H1 (cell line): ENCODE results near the gene BTNL3. TPM values are rescaled to one million over a fixed set of nuclear protein-coding genes. Genes with fewer than 3 reads are reported as not detected.

Experiments used
- CTCF ChIA-PET: fragments of 300-600 bp; sonication (Branson Sonifier 250); formaldehyde crosslinking; loops from one replicate; lab custom pipeline; 2021; ENCODE audit not compliant: partially characterized antibody; lab: Charles Lee
- POLR2A ChIA-PET: fragments of 300-600 bp; sonication (Branson Sonifier 250); formaldehyde crosslinking; loops from one replicate; lab custom pipeline; 2021; ENCODE audit warnings: inconsistent platforms; ENCODE audit not compliant: partially characterized antibody; lab: Charles Lee
- DNase-seq, 2 experiments: peaks; one replicate each; pipeline versions ENCODE4 v3.0.0 to v3.0.0-alpha.2; 2010 to 2022; ENCODE audit warnings: low spot score in 2 of 2, low read depth in 1 of 2, mixed read lengths in 1 of 2
- FAIRE-seq: peaks from 2 replicates; lab custom pipeline; 2011; peaks lifted over from hg19 to GRCh38; lab: Jason Lieb, UNC
- H2AFZ ChIP-seq: 2 replicates; pipeline ENCODE4 v1.8.1; 2012; ENCODE audit warnings: low read length, inconsistent platforms
- H2AK5ac ChIP-seq: 2 replicates; pipeline ENCODE4 v1.6.1; 2013; ENCODE audit warnings: low read depth, low read length
- H2BK120ac ChIP-seq: replicated peaks from 2 replicates; pipeline ENCODE3; 2013; ENCODE audit warnings: low read depth, low read length, inconsistent platforms
- H2BK12ac ChIP-seq: 2 replicates; pipeline ENCODE4 v1.6.1; 2013; ENCODE audit warnings: low read depth, low read length
- H2BK15ac ChIP-seq: 2 replicates; pipeline ENCODE4 v1.6.1; 2013; ENCODE audit warnings: low read length
- H2BK20ac ChIP-seq: 2 replicates; pipeline ENCODE4 v1.6.1; 2013; ENCODE audit warnings: low read length
- H2BK5ac ChIP-seq: 2 replicates; pipeline ENCODE4 v1.6.1; 2013; ENCODE audit warnings: low read depth, low read length
- H3K14ac ChIP-seq: 2 replicates; pipeline ENCODE4 v1.6.1; 2013; ENCODE audit warnings: inconsistent platforms; ENCODE audit not compliant: insufficient read length
- H3K18ac ChIP-seq: 2 replicates; pipeline ENCODE4 v1.6.1; 2013; ENCODE audit warnings: low read length; ENCODE audit errors: extremely low read depth
- H3K23ac ChIP-seq: 2 replicates; pipeline ENCODE4 v1.6.1; 2013; ENCODE audit warnings: inconsistent platforms; ENCODE audit not compliant: insufficient read length
- H3K23me2 ChIP-seq: 2 replicates; pipeline ENCODE4 v1.6.1; 2013; ENCODE audit warnings: low read depth, low read length
- H3K27ac ChIP-seq: 2 replicates; pipeline ENCODE4 v1.6.1; 2011; ENCODE audit warnings: low read depth, low read length, inconsistent platforms
- H3K27me3 ChIP-seq, 4 experiments: replicated peaks in 1 of 4; 1 replicate in 1 of 4; 2 replicates in 3 of 4; pipeline versions ENCODE4 v1.6.1 to v1.8.1; 2011 to 2013; ENCODE audit warnings: low read length in 3 of 4, mild to moderate bottlenecking in 3 of 4, inconsistent platforms in 2 of 4, mixed read lengths in 2 of 4, moderate library complexity in 1 of 4; ENCODE audit not compliant: control insufficient read depth in 3 of 4, insufficient read depth in 3 of 4; ENCODE audit errors: extremely low read depth in 1 of 4
- H3K36me3 ChIP-seq, 4 experiments: 2 replicates each; pipeline versions ENCODE4 v1.6.1 to v1.8.1; 2011 to 2013; ENCODE audit warnings: mild to moderate bottlenecking in 4 of 4, low read length in 3 of 4, moderate library complexity in 2 of 4, control low read depth in 1 of 4, inconsistent platforms in 1 of 4; ENCODE audit not compliant: insufficient read depth in 4 of 4, control insufficient read depth in 2 of 4
- H3K4ac ChIP-seq: replicated peaks from 2 replicates; pipeline ENCODE3; 2013; ENCODE audit warnings: low read length, low read depth, mixed read lengths, inconsistent platforms; ENCODE audit not compliant: insufficient read length
- H3K4me1 ChIP-seq, 4 experiments: replicated peaks in 1 of 4; 1 replicate in 1 of 4; 2 replicates in 3 of 4; pipeline versions ENCODE4 v1.6.1 to v1.8.1; 2011 to 2013; ENCODE audit warnings: low read length in 3 of 4, inconsistent platforms in 2 of 4, mixed read lengths in 1 of 4; ENCODE audit not compliant: insufficient read depth in 4 of 4, control insufficient read depth in 3 of 4
- H3K4me2 ChIP-seq, 2 experiments: 2 replicates each; pipeline versions ENCODE4 v1.6.1 to v1.8.1; 2011 to 2013; ENCODE audit warnings: low read depth in 2 of 2, low read length in 2 of 2, control low read depth in 1 of 2, inconsistent platforms in 1 of 2, mild to moderate bottlenecking in 1 of 2; ENCODE audit not compliant: insufficient read depth in 1 of 2
- H3K4me3 ChIP-seq, 4 experiments: fragments of 200-600, 300-600 bp in 1 of 4; sonication (generic), shearing (Covaris generic), sonication (Bioruptor Twin) in 1 of 4; 2 replicates each; pipeline versions ENCODE4 v1.5.1 to v1.8.1; 2011 to 2016; ENCODE audit warnings: low read length in 4 of 4, low read depth in 3 of 4, control low read depth in 2 of 4, inconsistent platforms in 2 of 4, mild to moderate bottlenecking in 2 of 4, mixed read lengths in 1 of 4, moderate library complexity in 1 of 4; ENCODE audit not compliant: insufficient read depth in 2 of 4; ENCODE audit errors: extremely low read depth in 1 of 4
- H3K56ac ChIP-seq: replicated peaks from 2 replicates; pipeline ENCODE3; 2013; ENCODE audit warnings: low read depth, mild to moderate bottlenecking, mixed read lengths, low read length, inconsistent platforms; ENCODE audit not compliant: insufficient read length
- H3K79me1 ChIP-seq: 2 replicates; pipeline ENCODE4 v1.6.1; 2013; ENCODE audit warnings: low read depth, low read length, control low read depth
- H3K79me2 ChIP-seq, 2 experiments: 2 replicates each; pipeline versions ENCODE4 v1.6.1 to v1.8.1; 2012 to 2013; ENCODE audit warnings: low read length in 2 of 2, mild to moderate bottlenecking in 2 of 2, inconsistent platforms in 1 of 2; ENCODE audit not compliant: insufficient read depth in 2 of 2, control insufficient read depth in 1 of 2
- H3K9ac ChIP-seq, 4 experiments: replicated peaks in 1 of 4; 1 replicate in 1 of 4; 2 replicates in 3 of 4; pipeline versions ENCODE4 v1.6.1 to v1.8.1; 2011 to 2013; ENCODE audit warnings: low read depth in 3 of 4, low read length in 3 of 4, control low read depth in 2 of 4, mild to moderate bottlenecking in 2 of 4, moderate library complexity in 2 of 4, inconsistent platforms in 1 of 4; ENCODE audit errors: extremely low read depth in 1 of 4
- H3K9me3 ChIP-seq, 2 experiments: 2 replicates each; pipeline versions ENCODE4 v1.6.1 to v1.8.1; 2012 to 2013; ENCODE audit warnings: mild to moderate bottlenecking in 2 of 2, moderate library complexity in 2 of 2, control low read depth in 1 of 2, inconsistent platforms in 1 of 2, low read depth in 1 of 2, low read length in 1 of 2, mixed read lengths in 1 of 2; ENCODE audit not compliant: insufficient read depth in 2 of 2
- H4K20me1 ChIP-seq, 2 experiments: replicated peaks in 1 of 2; 2 replicates each; pipeline versions ENCODE3 to v1.8.1; 2011 to 2013; ENCODE audit warnings: inconsistent platforms in 2 of 2, low read length in 2 of 2, mild to moderate bottlenecking in 1 of 2; ENCODE audit not compliant: insufficient read depth in 2 of 2, control insufficient read depth in 1 of 2
- H4K5ac ChIP-seq: 2 replicates; pipeline ENCODE4 v1.6.1; 2013; ENCODE audit warnings: low read length, low read depth, mixed read lengths, inconsistent platforms; ENCODE audit not compliant: insufficient read length
- H4K8ac ChIP-seq: 2 replicates; pipeline ENCODE4 v1.8.0; 2013; ENCODE audit warnings: mild to moderate bottlenecking, moderate library complexity, low read length, inconsistent platforms; ENCODE audit not compliant: insufficient read depth; ENCODE audit errors: extremely low read depth
- H4K91ac ChIP-seq: replicated peaks from 2 replicates; pipeline ENCODE3; 2013; ENCODE audit warnings: low read length, mixed read lengths, inconsistent platforms; ENCODE audit not compliant: insufficient read length
- CREB1 ChIP-seq: IDR thresholded peaks from 2 replicates; pipeline ENCODE4 v1.6.1; 2012; ENCODE audit warnings: inconsistent platforms
- EZH2 ChIP-seq: fragments of 200-600 bp; sonication (generic); IDR thresholded peaks from 2 replicates; pipeline ENCODE4 v1.7.1; 2012; ENCODE audit warnings: low read depth, mild to moderate bottlenecking, moderate library complexity, low read length, inconsistent platforms; ENCODE audit not compliant: severe bottlenecking
- KDM1A ChIP-seq: fragments of 200-600, 300-600 bp; sonication (generic); IDR thresholded peaks from 2 replicates; pipeline ENCODE4 v1.7.1; 2016; ENCODE audit warnings: mild to moderate bottlenecking, low read length, borderline replicate concordance
- NRF1 ChIP-seq: IDR thresholded peaks from 2 replicates; pipeline ENCODE4 v1.6.1; 2011; ENCODE audit warnings: mild to moderate bottlenecking, low read depth, low read length, improper control_type of control experiment
- PHF8 ChIP-seq: fragments of 200-600 bp; sonication (generic); conservative IDR thresholded peaks from 2 replicates; pipeline ENCODE4 v1.7.1; 2012; ENCODE audit warnings: low read depth, mild to moderate bottlenecking, inconsistent platforms, low read length, moderate library complexity
- POU5F1 ChIP-seq: IDR thresholded peaks from 2 replicates; pipeline ENCODE4 v1.6.1; 2011; ENCODE audit warnings: low read depth, mild to moderate bottlenecking, low read length, moderate library complexity
- RXRA ChIP-seq: IDR thresholded peaks from 2 replicates; pipeline ENCODE4 v1.6.1; 2011; ENCODE audit warnings: low read depth, mild to moderate bottlenecking, low read length, moderate library complexity; ENCODE audit not compliant: insufficient read depth
- SIX5 ChIP-seq: IDR thresholded peaks from 2 replicates; pipeline ENCODE4 v1.6.1; 2011; ENCODE audit warnings: mild to moderate bottlenecking, low read depth, low read length
- SP1 ChIP-seq: IDR thresholded peaks from 2 replicates; pipeline ENCODE4 v1.6.1; 2011; ENCODE audit warnings: low read depth, low read length
- SUZ12 ChIP-seq: fragments of 200-600 bp; sonication (generic); IDR thresholded peaks from 2 replicates; pipeline ENCODE4 v1.6.1; 2012; ENCODE audit warnings: mild to moderate bottlenecking, inconsistent platforms, low read length, moderate library complexity, mixed read lengths
- TAF1 ChIP-seq: IDR thresholded peaks from 2 replicates; pipeline ENCODE4 v1.6.1; 2011; ENCODE audit warnings: mild to moderate bottlenecking, low read depth, low read length
- ZNF274 ChIP-seq: IDR thresholded peaks from 2 replicates; pipeline ENCODE4 v1.7.0; 2012; ENCODE audit warnings: low read length, borderline replicate concordance; ENCODE audit errors: extremely low read depth
- WGBS, 2 experiments: shearing (Covaris generic) in 1 of 2; methylation state at CpG; one replicate each; pipeline versions ENCODE4 v1.1.6 to v1.1.7; 2013 to 2015; ENCODE audit warnings: low lambda C conversion rate in 2 of 2, mixed read lengths in 2 of 2, inconsistent platforms in 1 of 2, low coverage in 1 of 2, missing lambda C conversion rate in 1 of 2; ENCODE audit not compliant: insufficient replicate concordance in 2 of 2, insufficient coverage in 1 of 2, insufficient read length in 1 of 2; ENCODE audit errors: extremely low coverage in 1 of 2, missing lambda C conversion rate in 1 of 2; 5-methylcytosine and 5-hydroxymethylcytosine counted together
- polyA plus RNA-seq, 7 experiments: library from polyadenylated mRNA; depleted of rRNA in 3 of 7; stranded (reverse) in 5 of 7; unstranded in 2 of 7; fragments of >200 nt in 5 of 7; fragments of 200-250 nt in 2 of 7; gene quantifications; 1 replicate in 5 of 7; 2 replicates in 1 of 7; 4 replicates in 1 of 7; pipeline versions ENCODE4 v1.2.1 to v1.2.3, GENCODE V29; 2011 to 2013; ENCODE audit warnings: missing spikeins in 2 of 7, mixed read lengths in 2 of 7
- total RNA-seq: library from RNA; stranded (reverse); fragmentation: NEBNext Ultra II Directional; extraction: Animal tissue kit (Norgen Biotek cat#: 25700); gene quantifications from 2 replicates; pipeline ENCODE4 v1.2.1, GENCODE V29; 2021
- TF ChIP-seq, protein P1 (sequence below): IDR thresholded peaks from 2 replicates; pipeline ENCODE4 v1.6.1; 2012; ENCODE audit warnings: low read length, inconsistent platforms

BTNL3 gene
- total and polyA plus RNA-seq, 2 of the 8 experiments (the other 6 are each of a cell fraction or from before 2014, with no cell fraction given), result not detected

DNA sequence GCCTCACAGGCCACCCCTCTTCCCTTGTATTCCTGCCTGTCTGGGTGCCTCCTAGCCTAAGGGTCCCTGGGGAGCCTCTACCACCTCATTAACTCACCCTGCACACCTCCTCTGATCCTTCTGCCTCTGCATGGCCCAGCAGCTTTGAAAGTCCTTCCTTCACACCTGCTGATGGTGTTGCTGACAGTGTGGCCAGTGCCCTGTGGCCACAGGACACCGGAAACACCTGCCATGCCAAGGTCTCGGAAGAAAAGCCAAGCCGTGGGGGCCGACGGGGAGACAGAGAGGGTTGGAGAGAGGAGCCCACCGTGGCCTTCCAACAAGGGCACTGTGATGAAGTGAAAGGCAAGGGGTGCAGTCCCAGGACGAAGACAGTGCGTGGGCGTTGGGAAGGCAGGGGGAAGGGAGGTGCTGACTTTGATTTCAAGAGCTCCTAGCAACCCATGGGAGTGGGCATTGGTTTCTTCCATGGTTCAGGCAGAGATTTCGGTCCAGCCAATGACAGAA, 55.5 kb downstream of the BTNL3 start:
- Histone ChIP-seq H3K36me3 (no peaks in the 10 kb centered on the region), H3K56ac (no peak overlapping the region), H3K4me1 (no peaks in the 10 kb centered on the region; a peak in 1 of 7 replicates), H3K4ac (no peak overlapping the region), H4K20me1 (no peaks in the 10 kb centered on the region), H3K9me3 (peaks cover 2 to 7% of the 10 kb centered on the region in 2 experiments; a peak in 2 of 4 replicates), H3K4me3 (no peak overlapping the region), H3K23me2 (peaks cover 2% of the 10 kb centered on the region; the same call in 1 of the 2 replicates), H3K14ac (no peak overlapping the region), H2BK15ac (no peak overlapping the region), H3K27me3 (no peaks in the 10 kb centered on the region; a peak in 2 of 7 replicates), H2AK5ac (no peak overlapping the region), H4K91ac (no peak overlapping the region), H3K79me1 (no peaks in the 10 kb centered on the region), H3K79me2 (no peaks in the 10 kb centered on the region), H4K5ac (no peak overlapping the region), H3K18ac (no peak overlapping the region), H2AFZ (no peak overlapping the region), H3K23ac (no peak overlapping the region), H3K4me2 (no peak overlapping the region), H2BK5ac (no peak overlapping the region), H2BK120ac (no peak overlapping the region), H4K8ac (no peak overlapping the region), H2BK12ac (no peak overlapping the region), H3K27ac (no peak overlapping the region), H3K9ac (no peak overlapping the region), H2BK20ac (no peak overlapping the region)
- FAIRE-seq (no peak), DNase-seq (no peak)
- POLR2A ChIA-PET, result interaction anchor here (2.0 kb wide), 1 partner anchor 11 kb away, joined by 4 read pairs; no protein-coding TSS in a partner anchor
- 85% methylated on average over 10 of the region's 10 CpGs; no CpG with 5 or more reads in 1 of the 2 experiments for WGBS, 2 experiments
- CTCF ChIA-PET, result interaction anchor here (0.8 to 1.3 kb wide), 6 partner anchors 14 to 170 kb away, joined by 3 to 5 read pairs (median 4); no protein-coding TSS in a partner anchor
- TF ChIP-seq SP1, result no peak
- no peak for TF ChIP-seq EZH2
- TF ChIP-seq RXRA, result no peak
- no peak for TF ChIP-seq POU5F1
- no peak for TF ChIP-seq SUZ12
- TF ChIP-seq, protein P1, sequence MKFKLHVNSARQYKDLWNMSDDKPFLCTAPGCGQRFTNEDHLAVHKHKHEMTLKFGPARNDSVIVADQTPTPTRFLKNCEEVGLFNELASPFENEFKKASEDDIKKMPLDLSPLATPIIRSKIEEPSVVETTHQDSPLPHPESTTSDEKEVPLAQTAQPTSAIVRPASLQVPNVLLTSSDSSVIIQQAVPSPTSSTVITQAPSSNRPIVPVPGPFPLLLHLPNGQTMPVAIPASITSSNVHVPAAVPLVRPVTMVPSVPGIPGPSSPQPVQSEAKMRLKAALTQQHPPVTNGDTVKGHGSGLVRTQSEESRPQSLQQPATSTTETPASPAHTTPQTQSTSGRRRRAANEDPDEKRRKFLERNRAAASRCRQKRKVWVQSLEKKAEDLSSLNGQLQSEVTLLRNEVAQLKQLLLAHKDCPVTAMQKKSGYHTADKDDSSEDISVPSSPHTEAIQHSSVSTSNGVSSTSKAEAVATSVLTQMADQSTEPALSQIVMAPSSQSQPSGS, result no peak
- no peak for TF ChIP-seq TAF1
- TF ChIP-seq PHF8, result no peak
- TF ChIP-seq NRF1, result no peak
- TF ChIP-seq SIX5, result no peak
- no peak for TF ChIP-seq ZNF274
- no peak for TF ChIP-seq KDM1A
- TF ChIP-seq CREB1, result no peak
